MCF 10A (cell line): ENCODE data around the gene FOXK1. TPM values are rescaled to one million over a fixed set of nuclear protein-coding genes. Genes with fewer than 3 reads are reported as not detected.
A peak's percentile ranks its signal among the peaks of the same experiment; 100 is the strongest.

ENCODE experiments used
- Bru-seq: library from RNA; stranded (reverse); fragments of 400-500 nt; gene quantifications from one replicate; lab custom pipeline; 2021; lab: Mats Ljungman, UMichigan
- BruChase-seq, 2 experiments: library from RNA; stranded (reverse); fragments of 400-500 nt; gene quantifications; one replicate each; lab custom pipeline; 2021; lab: Mats Ljungman, UMichigan
- BruUV-seq: library from RNA; stranded (reverse); fragments of 400-500 nt; replicated peaks from 2 replicates; lab custom pipeline; 2021; lab: Mats Ljungman, UMichigan
- CTCF ChIA-PET: fragments of 300-600 bp; sonication (Branson Sonifier 250); formaldehyde crosslinking; extraction: SDS; loops from one replicate; lab custom pipeline; 2021; ENCODE audit warnings: antibody characterized with exemption, inconsistent platforms; lab: Yijun Ruan, JAX
- POLR2A ChIA-PET: fragments of 300-600, 350-650 bp; sonication (Branson Sonifier 250); formaldehyde crosslinking; extraction: SDS; loops from one replicate; lab custom pipeline; 2020; ENCODE audit warnings: antibody characterized with exemption, inconsistent platforms; lab: Yijun Ruan, JAX
- DNase-seq: peaks from one replicate; pipeline ENCODE4 v3.0.0-alpha.2; 2018; ENCODE audit not compliant: unreplicated experiment
- H3K27ac Mint-ChIP-seq: one replicate; pipeline ENCODE4 v1.8.0; 2022; ENCODE audit warnings: mild to moderate bottlenecking, low read depth, mixed read lengths; ENCODE audit not compliant: unreplicated experiment
- H3K27me3 Mint-ChIP-seq: one replicate; pipeline ENCODE4 v1.8.0; 2022; ENCODE audit warnings: mixed read lengths; ENCODE audit not compliant: insufficient read depth, unreplicated experiment
- H3K36me3 Mint-ChIP-seq: one replicate; pipeline ENCODE4 v1.8.0; 2022; ENCODE audit warnings: mild to moderate bottlenecking, moderate library complexity, mixed read lengths; ENCODE audit not compliant: insufficient read depth, unreplicated experiment
- H3K4me1 Mint-ChIP-seq: one replicate; pipeline ENCODE4 v1.8.0; 2022; ENCODE audit warnings: mixed read lengths; ENCODE audit not compliant: insufficient read depth, unreplicated experiment
- H3K4me3 Mint-ChIP-seq: one replicate; pipeline ENCODE4 v1.8.0; 2022; ENCODE audit warnings: mild to moderate bottlenecking, moderate library complexity, mixed read lengths; ENCODE audit not compliant: unreplicated experiment
- H3K9me3 Mint-ChIP-seq: one replicate; pipeline ENCODE4 v1.8.0; 2022; ENCODE audit warnings: mixed read lengths; ENCODE audit not compliant: unreplicated experiment
- intact Hi-C: fragments of 100-400 bp; cut with micrococcal nuclease; formaldehyde crosslinking; loops from 2 replicates; pipeline ENCODE4 v1.14.1; 2022
- long read RNA-seq: library from polyadenylated mRNA; stranded (forward); transcript quantifications from one replicate; pipeline ENCODE4 v2.0.0, GENCODE V29; 2022
- total RNA-seq: library from RNA; stranded (reverse); gene quantifications from 2 replicates; pipeline ENCODE4 v1.2.3, GENCODE V29; 2022
- TF ChIP-seq, protein P1 (sequence below): fragments of 200-600 bp; IDR thresholded peaks from one replicate; pipeline ENCODE4 v1.8.0; 2022; ENCODE audit warnings: antibody characterized with exemption, mild to moderate bottlenecking; ENCODE audit not compliant: unreplicated experiment

The FOXK1 gene
- total RNA-seq (37.7 and 43.8 TPM in 2 replicates), Bru-seq, nascent RNA (percentile 71 among the genes with signal in this experiment), BruChase-seq, experiment 1, labeled RNA remaining after a 6-hour chase (percentile 89 among the genes with signal in this experiment), BruChase-seq, experiment 2, labeled RNA remaining after a 2-hour chase (percentile 76 among the genes with signal in this experiment)
- long read RNA-seq, full-length matches to known transcripts: 8 of 23 reads
- long read RNA-seq, partial matches to known transcripts: 3 of 23 reads
- long read RNA-seq, other reads (novel, unspliced or antisense): 12 of 23 reads

DNA sequence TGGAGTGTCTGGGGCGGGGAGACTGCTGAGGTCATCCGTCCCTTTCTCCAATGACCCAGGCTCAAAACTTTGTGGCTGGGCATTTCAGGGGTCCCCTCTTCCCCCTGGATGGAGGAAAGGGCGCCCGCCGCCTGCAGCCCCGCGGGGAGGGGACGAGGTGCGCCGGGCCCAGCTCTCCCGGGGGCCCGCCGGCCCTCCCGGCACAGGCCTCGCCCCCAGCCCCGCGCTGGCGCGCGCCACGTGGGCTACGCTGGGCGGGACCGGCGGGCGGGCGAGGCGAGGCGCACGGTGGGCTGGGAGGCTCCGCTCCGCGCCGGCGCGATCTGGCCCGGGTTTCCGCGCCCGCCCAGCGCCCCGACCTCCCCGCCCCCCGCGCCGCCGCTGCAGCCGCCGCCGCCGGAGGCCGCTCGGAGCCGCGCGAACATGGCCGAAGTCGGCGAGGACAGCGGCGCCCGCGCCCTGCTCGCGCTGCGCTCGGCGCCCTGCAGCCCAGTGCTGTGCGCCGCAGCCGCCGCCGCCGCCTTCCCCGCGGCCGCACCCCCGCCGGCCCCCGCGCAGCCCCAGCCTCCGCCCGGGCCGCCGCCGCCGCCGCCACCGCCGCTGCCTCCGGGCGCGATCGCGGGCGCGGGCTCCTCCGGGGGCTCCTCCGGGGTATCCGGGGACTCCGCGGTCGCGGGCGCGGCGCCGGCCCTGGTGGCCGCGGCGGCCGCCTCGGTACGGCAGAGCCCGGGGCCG, at the start of gene FOXK1:
Gene FOXK1, plus strand, starts transcription at position 410 of the 735 bp plus-strand sequence. Its CDS starts 14 bp downstream, at position 424.
- DNase-seq: peak; percentile 64
- Mint-ChIP-seq H3K4me1 (peaks cover 19% of the 10 kb centered on the region), H3K9me3 (no peaks in the 10 kb centered on the region), H3K4me3 (peak within 1 kb of the TSS; percentile 83), H3K27me3 (no peaks in the 10 kb centered on the region), H3K27ac (peak within 1 kb of the TSS; percentile 96), H3K36me3 (peaks cover 9% of the 10 kb centered on the region)
- CTCF ChIA-PET: interaction anchor here (0.6 to 1.2 kb wide), 4 partner anchors 9 to 50 kb away, joined by 3 to 4 read pairs (median 4); no protein-coding TSS in a partner anchor
- POLR2A ChIA-PET: interaction anchor here (0.6 to 6.9 kb wide), 8 partner anchors 9 to 93 kb away, joined by 3 to 100 read pairs (median 8); partner anchors contain the start of gene AP5Z1
- intact Hi-C loops: no loop called here
- BruUV-seq: no TSS peak
- TF ChIP-seq, protein P1, sequence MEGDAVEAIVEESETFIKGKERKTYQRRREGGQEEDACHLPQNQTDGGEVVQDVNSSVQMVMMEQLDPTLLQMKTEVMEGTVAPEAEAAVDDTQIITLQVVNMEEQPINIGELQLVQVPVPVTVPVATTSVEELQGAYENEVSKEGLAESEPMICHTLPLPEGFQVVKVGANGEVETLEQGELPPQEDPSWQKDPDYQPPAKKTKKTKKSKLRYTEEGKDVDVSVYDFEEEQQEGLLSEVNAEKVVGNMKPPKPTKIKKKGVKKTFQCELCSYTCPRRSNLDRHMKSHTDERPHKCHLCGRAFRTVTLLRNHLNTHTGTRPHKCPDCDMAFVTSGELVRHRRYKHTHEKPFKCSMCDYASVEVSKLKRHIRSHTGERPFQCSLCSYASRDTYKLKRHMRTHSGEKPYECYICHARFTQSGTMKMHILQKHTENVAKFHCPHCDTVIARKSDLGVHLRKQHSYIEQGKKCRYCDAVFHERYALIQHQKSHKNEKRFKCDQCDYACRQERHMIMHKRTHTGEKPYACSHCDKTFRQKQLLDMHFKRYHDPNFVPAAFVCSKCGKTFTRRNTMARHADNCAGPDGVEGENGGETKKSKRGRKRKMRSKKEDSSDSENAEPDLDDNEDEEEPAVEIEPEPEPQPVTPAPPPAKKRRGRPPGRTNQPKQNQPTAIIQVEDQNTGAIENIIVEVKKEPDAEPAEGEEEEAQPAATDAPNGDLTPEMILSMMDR: no peak

DNA sequence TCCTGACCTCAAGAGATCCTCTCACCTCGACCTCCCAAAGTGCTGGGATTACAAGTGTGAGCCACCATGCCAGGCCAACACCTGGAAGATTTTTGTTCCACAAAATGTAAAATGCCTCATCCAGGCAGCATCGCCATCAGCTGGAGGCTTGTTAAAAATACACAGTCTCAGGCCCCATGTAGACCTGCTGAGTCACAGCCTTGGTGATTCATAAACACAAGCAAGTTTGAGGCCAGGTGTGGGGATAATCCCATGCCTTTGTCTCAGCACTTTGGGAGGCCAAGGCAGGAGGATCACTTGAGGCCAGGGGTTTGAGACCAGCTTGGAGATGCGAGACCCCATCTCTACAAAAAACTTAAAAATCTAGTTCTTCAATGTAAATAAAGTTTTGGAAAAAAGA, 49.1 kb upstream of the FOXK1 start:
- POLR2A ChIA-PET: interaction anchor here (0.6 to 3.0 kb wide), 5 partner anchors 9 to 142 kb away, joined by 3 to 19 read pairs (median 3); partner anchors contain the start of genes AP5Z1 and FOXK1
- intact Hi-C loops: loop anchor here (2.0 kb wide), 2 partner anchors 112 to 152 kb away; no protein-coding TSS in a partner anchor

DNA sequence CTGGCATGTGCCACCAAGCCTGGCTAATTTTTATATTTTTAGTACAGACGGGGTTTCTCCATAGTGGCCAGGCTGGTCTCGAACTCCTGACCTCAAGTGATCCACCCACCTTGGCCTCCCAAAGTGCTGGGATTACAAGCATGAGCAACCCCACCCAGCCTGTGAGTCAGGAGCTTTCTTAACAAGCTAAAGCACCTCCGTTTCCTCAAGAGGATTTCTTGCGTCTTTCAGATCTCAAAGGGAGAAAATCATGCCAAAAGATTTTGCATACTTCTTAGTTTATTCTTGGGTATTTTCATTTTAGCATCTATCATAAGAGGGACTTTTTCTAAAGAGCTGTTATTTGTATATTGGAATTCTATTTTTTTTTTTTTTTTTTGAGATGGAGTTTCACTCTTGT, 47.9 kb upstream of the FOXK1 start:
- Mint-ChIP-seq H3K36me3 (no peaks in the 10 kb centered on the region), H3K4me1 (peaks cover 17% of the 10 kb centered on the region), H3K9me3 (no peaks in the 10 kb centered on the region), H3K27me3 (no peaks in the 10 kb centered on the region), H3K27ac (no peak overlapping the region), H3K4me3 (no peak overlapping the region)
- no TSS peak for BruUV-seq
- ChIA-PET CTCF (interaction anchor here (0.6 to 1.8 kb wide), 5 partner anchors 26 to 1046 kb away, joined by 3 to 5 read pairs (median 3); no protein-coding TSS in a partner anchor), POLR2A (interaction anchor here (0.9 to 3.0 kb wide), 3 partner anchors 8 to 141 kb away, joined by 3 to 19 read pairs (median 10); partner anchors contain the start of gene AP5Z1)
- intact Hi-C loops: no loop called here
- DNase-seq: peak; percentile 53
- TF ChIP-seq, protein P1: no peak

More for the DNA sequence above, 49.1 kb upstream of the FOXK1 start:
- DNase-seq: peak; percentile 80
- Mint-ChIP-seq H3K27me3 (no peaks in the 10 kb centered on the region), H3K36me3 (no peaks in the 10 kb centered on the region), H3K4me3 (no peak overlapping the region), H3K4me1 (peaks cover 12% of the 10 kb centered on the region), H3K9me3 (no peaks in the 10 kb centered on the region), H3K27ac (no peak overlapping the region)
- no TSS peak for BruUV-seq
- CTCF ChIA-PET: interaction anchor here (0.6 to 3.5 kb wide), 11 partner anchors 8 to 1768 kb away, joined by 3 to 57 read pairs (median 4); partner anchors contain the start of gene FOXK1
- TF ChIP-seq, protein P1: no peak
